TTC549 (cell line): Measurements from ENCODE around the gene HSPG2.
"Not testable (repeated sequence)": the region's sequence is repeated elsewhere in the genome, so short reads cannot be mapped to it uniquely, and the experiment has no call there.

Experiments used
- FAIRE-seq: peaks from 2 replicates; lab custom pipeline; 2012; peaks lifted over from hg19 to GRCh38; lab: Jason Lieb, UNC

Gene HSPG2

GRCh38 chr1:21823980-21824702 is 113.0 kb downstream of the HSPG2 start:
- no peak for FAIRE-seq

GRCh38 chr1:21823206-21823979 is 113.7 kb downstream of the HSPG2 start:
- no peak for FAIRE-seq

GRCh38 chr1:21822349-21822748 is 114.8 kb downstream of the HSPG2 start:
- no peak for FAIRE-seq

- no peak for FAIRE-seq
Observed at GRCh38 chr1:21821385-21822019, 115.6 kb downstream of the HSPG2 start.

GRCh38 chr1:21820597-21821232 is 116.4 kb downstream of the HSPG2 start:
- no peak for FAIRE-seq

- no peak for FAIRE-seq
Observed at GRCh38 chr1:21818656-21819055, 118.5 kb downstream of the HSPG2 start.

GRCh38 chr1:21816602-21817302 is 120.4 kb downstream of the HSPG2 start:
- no peak for FAIRE-seq

- no peak for FAIRE-seq
Observed at GRCh38 chr1:21815724-21816321, 121.3 kb downstream of the HSPG2 start.

GRCh38 chr1:21814981-21815582 is 122.0 kb downstream of the HSPG2 start:
- no peak for FAIRE-seq

- FAIRE-seq, result no peak
Observed at GRCh38 chr1:21814241-21814918, 122.7 kb downstream of the HSPG2 start.

- FAIRE-seq, result no peak
Observed at GRCh38 chr1:21813542-21813941, 123.6 kb downstream of the HSPG2 start.

- FAIRE-seq, result no peak
Observed at GRCh38 chr1:21811875-21812305, 125.2 kb downstream of the HSPG2 start, which contains the start of gene LDLRAD2. Gene LDLRAD2 (plus strand): TSS chr1:21812265. CDS start chr1:21812452, 187 bp downstream.

- FAIRE-seq, result no peak
Observed at GRCh38 chr1:21804536-21804935, 132.6 kb downstream of the HSPG2 start.

- FAIRE-seq, result no peak
Observed at GRCh38 chr1:21801100-21801499, 136.0 kb downstream of the HSPG2 start.

GRCh38 chr1:21799730-21800129 is 137.4 kb downstream of the HSPG2 start:
- FAIRE-seq, result no peak

GRCh38 chr1:21795075-21795474 is 142.0 kb downstream of the HSPG2 start:
- no peak for FAIRE-seq

- no peak for FAIRE-seq
Observed at GRCh38 chr1:21794656-21795055, 142.5 kb downstream of the HSPG2 start.

GRCh38 chr1:21793104-21793503 is 144.0 kb downstream of the HSPG2 start:
- FAIRE-seq, result no peak

GRCh38 chr1:21786640-21787039 is 150.5 kb downstream of the HSPG2 start:
- FAIRE-seq, result no peak

GRCh38 chr1:21785764-21786163 is 151.3 kb downstream of the HSPG2 start:
- FAIRE-seq, result not testable (repeated sequence)
